ENCODE measurements around the gene IFT25. TPM values are rescaled to one million over a fixed set of nuclear protein-coding genes. Genes with fewer than 3 reads are reported as not detected.
A peak's percentile ranks its signal among the peaks of the same experiment; 100 is the strongest.
"Not testable (repeated sequence)": the region's sequence is repeated elsewhere in the genome, so short reads cannot be mapped to it uniquely, and the experiment has no call there.

Gene IFT25
- 10 to 100 TPM; 61.3 to 73.0 TPM for total RNA-seq

- H3K9me3 Mint-ChIP-seq: peaks cover 0 to 4% of the 10 kb centered on the region in 2 donors
- H3K27ac Mint-ChIP-seq: peak within 1 kb of the TSS; percentile 92 to 95
- peaks cover 12 to 28% of the 10 kb centered on the region in 2 donors for H3K36me3 Mint-ChIP-seq
Observed at GRCh38 chr1:53945433-53946251, at the start of gene IFT25. Gene IFT25, minus strand, starts transcription at chr1:53945699. Its CDS starts 5,617 bp downstream, at chr1:53940082.

DNA sequence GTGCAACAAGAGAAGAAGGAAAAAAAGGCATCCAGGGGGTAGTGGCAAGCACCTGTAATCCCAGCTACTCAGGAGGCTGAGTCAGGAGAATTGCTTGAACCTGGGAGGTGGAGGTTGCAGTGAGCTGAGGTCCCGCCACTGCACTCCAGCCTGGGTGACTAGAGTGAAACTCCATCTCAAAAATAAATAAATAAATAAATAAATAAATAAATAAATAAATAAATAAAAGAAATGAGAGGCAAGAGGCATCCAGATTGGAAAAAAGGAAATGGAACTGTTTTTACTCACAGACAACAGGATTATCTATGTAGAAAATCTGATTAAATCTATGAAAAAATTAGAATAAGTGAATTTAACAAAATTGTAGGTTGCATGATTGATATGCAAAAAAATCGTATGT, 49.0 kb upstream of the IFT25 start:
- ATAC-seq; H3K36me3 Mint-ChIP-seq; H3K9me3 Mint-ChIP-seq; DNase-seq (ENCODE audit: low spot score in 2 of 2); H3K27ac Mint-ChIP-seq: not testable (repeated sequence)

More at GRCh38 chr1:53945433-53946251, at the start of gene IFT25:
- peak; percentile 99 for DNase-seq (ENCODE audit: low spot score in 2 of 2)
- peak; percentile 70 to 77 for ATAC-seq

DNA sequence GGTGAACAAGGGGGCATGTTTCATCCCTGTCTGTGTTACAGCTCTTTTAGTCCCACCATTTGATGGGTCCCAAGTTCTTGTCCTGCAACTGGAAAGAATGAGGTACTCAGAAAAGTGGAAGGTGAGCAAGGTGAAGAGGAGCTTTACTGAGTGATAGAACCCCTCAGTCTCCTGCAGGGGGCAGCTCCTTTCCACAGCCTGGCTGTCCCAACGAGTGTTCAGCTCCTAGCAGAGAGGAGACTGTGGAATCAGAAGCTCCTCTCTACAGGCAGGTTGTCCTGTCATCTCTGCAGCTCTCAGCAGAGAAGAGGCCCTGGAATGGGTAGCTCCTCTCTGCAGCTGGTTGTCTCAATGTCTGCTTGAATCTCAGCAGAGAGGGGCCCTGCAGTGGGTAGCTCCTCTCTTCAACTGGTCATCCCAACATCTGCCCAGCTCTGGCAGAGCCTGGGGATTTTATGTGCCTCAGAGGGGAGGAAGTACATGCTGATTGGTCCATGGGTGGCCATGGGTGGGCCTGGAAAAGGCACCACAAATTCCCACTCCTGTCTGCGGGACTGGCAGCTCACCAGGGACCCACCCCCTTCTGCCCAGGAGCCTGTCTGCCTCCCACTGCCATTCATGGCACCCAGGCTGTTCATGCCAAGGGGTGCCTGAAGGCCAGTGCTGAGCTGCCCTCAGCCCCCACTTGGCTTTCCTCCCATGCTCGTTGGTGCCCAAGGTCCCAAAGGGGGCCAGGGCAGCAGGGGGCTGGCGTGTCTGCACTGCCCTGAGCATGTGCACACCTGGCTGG, 46.8 kb upstream of the IFT25 start:
- ATAC-seq (no peak), DNase-seq (ENCODE audit: low spot score in 2 of 2) (no peak)
- no peak overlapping the region for H3K27ac Mint-ChIP-seq
- H3K36me3 Mint-ChIP-seq: no peaks in the 10 kb centered on the region
- no peaks in the 10 kb centered on the region for H3K9me3 Mint-ChIP-seq

- DNase-seq (ENCODE audit: low spot score in 2 of 2) (no peak), ATAC-seq (peak; percentile 81 to 95)
- Mint-ChIP-seq H3K9me3 (no peaks in the 10 kb centered on the region), H3K36me3 (no peaks in the 10 kb centered on the region), H3K27ac (no peak overlapping the region)
Observed at GRCh38 chr1:53987880-53988279, 42.4 kb upstream of the IFT25 start.

GRCh38 chr1:53986458-53986857, 41.0 kb upstream of the IFT25 start:
- no peak for ATAC-seq
- DNase-seq (ENCODE audit: low spot score in 2 of 2): no peak
- Mint-ChIP-seq H3K9me3 (no peaks in the 10 kb centered on the region), H3K36me3 (no peaks in the 10 kb centered on the region), H3K27ac (no peak overlapping the region)

DNA sequence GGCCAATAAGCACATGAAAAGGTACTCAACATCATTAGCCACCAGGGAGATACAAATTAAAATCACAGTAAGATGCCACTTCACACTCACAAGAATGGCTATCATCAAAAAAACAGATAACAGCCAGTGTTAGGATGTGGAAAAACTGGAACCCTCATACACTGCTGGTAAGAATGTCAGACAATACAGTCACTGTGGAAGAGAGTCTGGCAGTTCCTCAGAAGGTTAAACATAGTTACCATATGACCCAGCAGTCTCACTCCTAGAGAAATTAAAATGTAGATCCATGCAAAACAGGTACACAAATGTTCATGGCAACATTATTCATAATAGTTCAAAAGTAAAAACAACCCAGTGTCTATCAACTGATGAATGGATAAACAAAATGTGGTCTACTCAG, 39.2 kb upstream of the IFT25 start:
- ATAC-seq: no peak
- Mint-ChIP-seq H3K36me3 (no peaks in the 10 kb centered on the region), H3K9me3 (no peaks in the 10 kb centered on the region), H3K27ac (no peak overlapping the region)
- no peak for DNase-seq (ENCODE audit: low spot score in 2 of 2)

- Mint-ChIP-seq H3K9me3 (no peaks in the 10 kb centered on the region), H3K36me3 (no peaks in the 10 kb centered on the region), H3K27ac (no peak overlapping the region)
- ATAC-seq (no peak), DNase-seq (ENCODE audit: low spot score in 2 of 2) (no peak)
Observed at GRCh38 chr1:53982763-53983104, 37.2 kb upstream of the IFT25 start.

DNA sequence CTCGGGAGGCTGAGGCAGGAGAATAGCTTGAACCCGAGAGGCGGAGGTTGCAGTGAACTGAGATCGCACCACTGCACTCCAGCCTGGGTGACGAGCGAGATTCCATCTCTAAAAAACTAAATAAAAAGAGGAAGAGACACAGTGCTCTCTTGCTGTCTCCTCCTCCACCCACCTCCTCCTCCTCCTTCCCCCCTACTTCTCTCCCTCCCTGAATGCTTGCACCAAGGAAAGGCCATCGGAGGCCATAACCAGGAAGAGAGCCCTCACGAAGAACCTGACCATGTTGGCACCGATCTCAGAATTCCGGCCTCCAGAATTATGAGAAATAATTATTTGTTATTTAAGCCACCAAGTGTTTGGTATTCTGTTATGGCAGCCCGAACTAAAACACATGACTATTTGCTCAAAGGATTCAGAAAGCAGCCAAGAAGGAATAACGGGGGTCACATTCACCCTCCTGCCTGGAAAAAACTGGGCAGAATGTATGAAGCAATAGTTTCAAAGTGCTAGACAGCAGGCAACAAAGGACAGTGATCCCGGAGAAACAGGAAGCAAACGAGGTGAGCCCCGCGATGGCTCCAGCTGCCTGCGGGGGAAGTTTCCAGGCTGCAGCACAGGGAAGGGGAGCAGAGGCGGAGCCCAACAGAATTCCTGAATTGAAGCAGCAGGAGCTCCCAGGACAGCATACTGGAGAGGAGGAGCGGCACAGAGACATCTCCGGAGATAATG, 36.7 kb upstream of the IFT25 start:
- Mint-ChIP-seq H3K27ac (no peak overlapping the region), H3K9me3 (no peaks in the 10 kb centered on the region), H3K36me3 (no peaks in the 10 kb centered on the region)
- DNase-seq (ENCODE audit: low spot score in 2 of 2) (no peak), ATAC-seq (no peak)

DNA sequence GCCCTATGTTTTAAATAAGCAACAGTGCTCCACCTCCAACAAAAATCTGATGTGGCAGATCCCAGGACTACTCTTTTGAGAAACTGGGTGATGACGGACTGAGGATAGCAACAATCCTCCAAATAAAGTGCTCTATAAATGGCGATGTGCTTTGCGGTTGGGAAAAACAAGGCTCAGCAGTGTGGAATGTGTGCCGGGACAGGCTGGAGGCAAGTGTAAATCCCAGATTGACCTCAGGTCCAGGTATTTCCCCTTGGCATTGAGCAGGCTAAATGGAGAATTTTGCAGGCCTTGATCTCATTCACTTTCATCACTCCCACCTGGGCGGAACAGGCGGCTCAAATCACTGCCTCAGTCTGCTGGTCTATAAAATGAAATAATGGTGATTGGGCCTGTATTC, 35.7 kb upstream of the IFT25 start:
- Mint-ChIP-seq H3K27ac (no peak overlapping the region), H3K9me3 (no peaks in the 10 kb centered on the region), H3K36me3 (no peaks in the 10 kb centered on the region)
- DNase-seq (ENCODE audit: low spot score in 2 of 2): no peak
- ATAC-seq: no peak

DNA sequence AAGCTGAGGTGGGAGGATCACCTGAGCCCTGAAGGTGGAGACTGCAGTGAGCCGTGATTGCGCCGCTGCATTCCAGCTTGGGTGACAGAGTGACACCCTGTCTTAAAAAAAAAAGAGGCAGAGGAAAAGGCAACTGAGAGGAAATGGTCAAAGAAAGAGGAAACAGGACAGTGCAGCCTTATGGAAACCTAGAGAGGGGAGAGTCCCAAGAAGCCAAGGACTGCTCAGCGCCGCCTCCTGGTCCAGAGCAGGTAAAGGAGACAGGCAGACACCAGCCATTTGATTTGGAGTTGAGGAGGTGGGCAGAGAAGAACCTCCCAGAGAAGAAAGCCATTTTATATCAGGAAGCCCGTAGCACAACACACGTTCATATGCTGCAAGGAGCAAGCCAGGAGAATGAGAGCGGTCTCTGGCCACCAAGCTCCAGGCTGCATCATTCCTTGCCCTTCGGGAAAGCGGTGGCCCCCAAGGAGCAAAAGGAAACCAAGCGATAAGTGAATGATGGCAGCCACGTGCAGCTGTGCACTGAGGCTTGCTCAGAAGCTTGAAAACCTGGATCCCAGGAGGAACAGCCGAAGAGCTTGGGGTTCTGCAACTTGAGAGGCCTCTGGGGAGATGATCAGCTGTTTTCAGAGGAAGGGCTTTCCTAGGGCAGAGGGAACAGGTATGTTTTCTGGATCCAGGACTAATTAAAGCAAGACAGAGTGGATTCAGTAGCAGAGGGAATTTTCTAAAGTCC, 34.4 kb upstream of the IFT25 start:
- peak overlapping the region in 1 of 2 donors; percentile 32 for H3K27ac Mint-ChIP-seq
- no peak for DNase-seq (ENCODE audit: low spot score in 2 of 2)
- H3K9me3 Mint-ChIP-seq: no peaks in the 10 kb centered on the region
- peaks cover 0 to 5% of the 10 kb centered on the region in 2 donors for H3K36me3 Mint-ChIP-seq
- no peak for ATAC-seq

- ATAC-seq (no peak), DNase-seq (ENCODE audit: low spot score in 2 of 2) (no peak)
- Mint-ChIP-seq H3K36me3 (peaks cover 5% of the 10 kb centered on the region in 2 donors), H3K9me3 (no peaks in the 10 kb centered on the region), H3K27ac (peak overlapping the region in 1 of 2 donors; percentile 11)
Observed at GRCh38 chr1:53975861-53976260, 30.4 kb upstream of the IFT25 start.

GRCh38 chr1:53971718-53972117, 26.2 kb upstream of the IFT25 start:
- ATAC-seq (no peak), DNase-seq (ENCODE audit: low spot score in 2 of 2) (no peak)
- peaks cover 6 to 10% of the 10 kb centered on the region in 2 donors for H3K36me3 Mint-ChIP-seq
- no peak overlapping the region for H3K27ac Mint-ChIP-seq
- H3K9me3 Mint-ChIP-seq: no peaks in the 10 kb centered on the region

- not testable (repeated sequence) for H3K27ac Mint-ChIP-seq; DNase-seq (ENCODE audit: low spot score in 2 of 2); ATAC-seq; H3K9me3 Mint-ChIP-seq
- H3K36me3 Mint-ChIP-seq: peaks cover 9 to 10% of the 10 kb centered on the region in 2 donors
Observed at GRCh38 chr1:53969323-53969722, 23.8 kb upstream of the IFT25 start.

GRCh38 chr1:53968125-53968513, 22.6 kb upstream of the IFT25 start:
- no peak for DNase-seq (ENCODE audit: low spot score in 2 of 2)
- no peak for ATAC-seq
- Mint-ChIP-seq H3K9me3 (no peaks in the 10 kb centered on the region), H3K36me3 (peaks cover 9 to 10% of the 10 kb centered on the region in 2 donors), H3K27ac (no peak overlapping the region)

DNA sequence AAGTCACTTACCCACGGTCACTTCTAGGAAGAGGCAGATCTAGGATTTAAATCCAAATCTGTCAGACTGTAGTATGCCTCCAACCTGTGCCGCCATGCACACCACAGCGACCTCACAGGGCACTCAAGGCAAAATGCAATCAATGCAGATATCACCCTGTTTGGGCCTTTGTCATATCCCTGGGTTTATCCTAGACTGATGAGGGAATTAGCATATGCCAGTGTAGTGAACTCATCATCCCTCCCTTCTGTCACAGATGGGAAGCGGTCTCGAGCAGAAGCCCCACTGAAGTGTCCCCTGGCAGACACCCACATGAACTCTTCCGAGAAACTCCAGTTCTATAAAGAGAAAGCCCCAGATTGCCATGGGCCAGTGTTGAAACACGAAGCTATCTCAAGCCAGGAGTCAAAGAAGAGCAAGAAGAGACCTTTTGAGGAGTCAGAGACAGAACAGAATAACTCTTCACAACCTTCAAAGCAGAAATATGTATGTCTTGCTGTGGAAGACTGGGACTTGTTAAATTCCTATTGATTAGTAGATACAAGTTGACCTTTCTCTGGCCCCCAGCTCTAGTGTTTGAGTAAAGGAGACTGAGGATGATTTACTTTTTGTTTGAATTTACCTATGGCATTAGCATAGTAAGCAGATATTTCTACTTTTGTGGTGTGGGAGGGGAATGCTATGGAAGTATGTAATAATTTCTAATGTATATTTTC, 22.1 kb upstream of the IFT25 start:
- H3K9me3 Mint-ChIP-seq: no peaks in the 10 kb centered on the region
- no peak for DNase-seq (ENCODE audit: low spot score in 2 of 2)
- peak overlapping the region in 1 of 2 donors; percentile 45 for H3K27ac Mint-ChIP-seq
- no peak for ATAC-seq
- peaks cover 9 to 10% of the 10 kb centered on the region in 2 donors for H3K36me3 Mint-ChIP-seq

DNA sequence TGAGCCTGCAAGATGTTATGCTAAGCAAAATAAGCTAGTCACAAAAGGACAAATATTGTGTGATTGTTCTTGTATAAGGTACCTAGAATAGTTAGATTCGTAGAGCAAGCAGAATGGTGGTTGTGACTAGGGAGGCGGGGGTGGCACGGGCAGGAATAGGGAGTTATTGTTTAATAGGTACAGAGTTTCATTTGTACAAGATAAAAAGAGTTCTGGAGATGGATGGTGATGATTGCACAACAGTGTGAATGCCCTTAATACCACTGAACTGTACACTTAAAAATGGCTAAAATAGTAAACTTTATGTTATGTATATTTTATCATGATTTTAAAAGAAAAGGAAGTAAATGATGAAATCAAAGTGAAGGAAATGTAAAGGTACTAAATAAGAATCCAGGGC, 21.3 kb upstream of the IFT25 start:
- DNase-seq (ENCODE audit: low spot score in 2 of 2) (no peak), ATAC-seq (no peak)
- Mint-ChIP-seq H3K36me3 (peaks cover 9% of the 10 kb centered on the region in 2 donors), H3K9me3 (no peaks in the 10 kb centered on the region), H3K27ac (no peak overlapping the region)

All from activated naive CD4-positive, alpha-beta T cell treated with anti-CD3 and anti-CD28 coated beads, Interleukin-2, amount 50 U/mL, for 72 hours (primary cell).